Right cardiac atrium (tissue), 5 donors: ENCODE results near the gene SH3TC2. TPM values are rescaled to one million over a fixed set of nuclear protein-coding genes. Genes with fewer than 3 reads are reported as not detected.
A peak's percentile ranks its signal among the peaks of the same experiment; 100 is the strongest.

Experiments used
- ATAC-seq, 2 donors: fragments of 200-7000 bp; cut with Tn5 transposase; one replicate each; pipeline versions ENCODE4 v1.8.0 to v1.9.1; 2020; ENCODE audit warnings: moderate library complexity in 2 of 2, mild to moderate bottlenecking in 1 of 2
- DNase-seq, 3 donors: peaks; one replicate each; pipeline ENCODE4 v3.0.0-alpha.2; 2020
- H3K27ac ChIP-seq: one replicate; pipeline ENCODE4 v1.5.1; 2013; ENCODE audit warnings: mild to moderate bottlenecking, low read length, control low read depth, moderate library complexity
- H3K27me3 ChIP-seq: one replicate; pipeline ENCODE4 v1.6.1; 2013; ENCODE audit not compliant: control insufficient read depth, insufficient read depth
- H3K4me1 ChIP-seq: one replicate; pipeline ENCODE4 v1.6.1; 2013; ENCODE audit warnings: low read length; ENCODE audit not compliant: control insufficient read depth, insufficient read depth
- H3K4me3 ChIP-seq: one replicate; pipeline ENCODE4 v1.5.1; 2013; ENCODE audit warnings: low read length, control low read depth
- H3K9me3 ChIP-seq: one replicate; pipeline ENCODE4 v1.6.1; 2013; ENCODE audit warnings: low read length; ENCODE audit not compliant: control insufficient read depth
- whole genome bisulfite sequencing: extraction: QIAGEN DNeasy Blood & Tissue Kit; methylation state at CpG from one replicate; pipeline ENCODE4 v1.1.7; 2013; 5-methylcytosine and 5-hydroxymethylcytosine counted together
- intact Hi-C, 4 donors: fragments of 100-400 bp; cut with DNase I; formaldehyde crosslinking; loops; one replicate each; pipeline versions ENCODE4 v1.11.0 to v1.14.0; 2022 to 2023
- polyA plus RNA-seq: library from polyadenylated mRNA; stranded (reverse); fragments of 200-250 nt; gene quantifications from one replicate; pipeline ENCODE4 v1.2.3, GENCODE V29; 2013
- total RNA-seq, 4 donors: library from RNA; stranded (reverse); fragmentation: NEBNext Ultra II Directional; extraction: Animal tissue kit (Norgen Biotek cat#: 25700); gene quantifications; one replicate each; pipeline ENCODE4 v1.2.1, GENCODE V29; 2021
- donor health status: healthy with polysubstance abuse.
- donor health status: DM: no; HTN: yes; CAD: no.
- donor health status: DM: no; HTN: no; CAD: no.
- donor health status: DM: no; HTN: yes; CAD: no; lungs with severe emphysema.
- donor health status: DM: yes; HTN: yes; CAD: no.

Gene SH3TC2
- total and polyA plus RNA-seq, 5 donors: 4.9 to 17.9 (median 12.4) TPM

DNA sequence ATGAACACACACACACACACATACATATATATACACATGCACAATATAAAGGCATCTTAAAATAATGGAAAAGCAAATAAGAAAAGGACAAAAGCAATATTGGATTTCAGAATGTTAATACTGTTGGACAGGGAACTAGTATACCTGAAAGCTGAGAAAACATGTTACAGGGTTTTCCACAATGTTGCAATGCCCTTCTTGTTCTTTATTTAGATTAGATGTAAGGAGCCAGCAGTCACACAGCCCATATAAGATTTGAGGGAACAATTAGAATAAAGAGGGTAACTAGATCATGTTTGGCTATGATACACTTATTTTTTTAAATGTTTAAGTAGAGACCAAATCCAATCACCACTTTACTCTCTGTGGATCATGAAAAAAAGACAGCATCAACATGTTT lies 61.7 kb downstream of the SH3TC2 start:
- Histone ChIP-seq H3K4me1 (peaks cover 1% of the 10 kb centered on the region), H3K4me3 (no peak overlapping the region), H3K27ac (no peak overlapping the region), H3K27me3 (no peaks in the 10 kb centered on the region), H3K9me3 (no peaks in the 10 kb centered on the region)
- ATAC-seq: no peak
- intact Hi-C loops: loop anchor here in 1 of 4 donors (5.0 kb wide), 1 partner anchor 259 kb away; no protein-coding TSS in a partner anchor
- DNase-seq: no peak

DNA sequence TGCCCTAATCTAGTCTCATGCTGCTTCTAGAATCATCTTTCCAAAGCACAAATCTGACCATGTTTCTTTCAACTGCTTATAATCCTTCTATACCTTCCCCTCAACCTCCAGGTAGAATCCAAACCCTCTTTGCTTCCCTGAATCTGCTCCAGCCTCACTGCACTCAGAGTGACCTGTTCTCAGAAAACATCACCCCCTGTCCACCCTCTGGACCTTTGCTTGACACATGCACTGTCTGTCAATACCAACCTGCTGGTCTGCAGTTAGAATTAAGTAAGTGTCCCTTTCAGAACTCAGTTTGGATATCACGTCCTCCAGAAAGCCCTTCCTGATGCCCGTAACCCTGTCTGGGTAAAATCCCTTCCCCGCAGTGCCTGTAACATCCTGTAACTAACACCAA lies 63.1 kb downstream of the SH3TC2 start:
- Histone ChIP-seq H3K9me3 (no peaks in the 10 kb centered on the region), H3K4me3 (no peak overlapping the region), H3K4me1 (peaks cover 1% of the 10 kb centered on the region), H3K27me3 (no peaks in the 10 kb centered on the region), H3K27ac (peak overlapping the region; percentile 42)
- intact Hi-C loops: loop anchor here in 3 of 4 donors (2.0 to 5.0 kb wide), 3 partner anchors 257 to 262 kb away; no protein-coding TSS in a partner anchor
- 64% methylated on average over 3 of the region's 3 CpGs for WGBS
- DNase-seq (no peak), ATAC-seq (no peak)

GRCh38 chr5:148998174-148998797 lies 64.6 kb downstream of the SH3TC2 start:
- DNase-seq (no peak), ATAC-seq (peak; percentile 50 to 64)
- 65% methylated on average over 6 of the region's 6 CpGs for WGBS
- Histone ChIP-seq H3K27me3 (no peaks in the 10 kb centered on the region), H3K9me3 (no peaks in the 10 kb centered on the region), H3K4me1 (peaks cover 1% of the 10 kb centered on the region), H3K27ac (no peak overlapping the region), H3K4me3 (no peak overlapping the region)
- intact Hi-C loops: loop anchor here in 2 of 4 donors (2.0 to 5.0 kb wide), 2 partner anchors 257 to 261 kb away; no protein-coding TSS in a partner anchor

- no peak overlapping the region for H3K4me3 ChIP-seq
- 42% methylated on average over 3 of the region's 3 CpGs for WGBS
- peaks cover 1% of the 10 kb centered on the region for H3K4me1 ChIP-seq
- ATAC-seq (no peak), DNase-seq (no peak)
- intact Hi-C loops: loop anchor here in 1 of 4 donors (5.0 kb wide), 1 partner anchor 259 kb away; no protein-coding TSS in a partner anchor
- H3K27me3 ChIP-seq: no peaks in the 10 kb centered on the region
- no peaks in the 10 kb centered on the region for H3K9me3 ChIP-seq
- no peak overlapping the region for H3K27ac ChIP-seq
Measured at GRCh38 chr5:148996270-148996669, 66.6 kb downstream of the SH3TC2 start.

DNA sequence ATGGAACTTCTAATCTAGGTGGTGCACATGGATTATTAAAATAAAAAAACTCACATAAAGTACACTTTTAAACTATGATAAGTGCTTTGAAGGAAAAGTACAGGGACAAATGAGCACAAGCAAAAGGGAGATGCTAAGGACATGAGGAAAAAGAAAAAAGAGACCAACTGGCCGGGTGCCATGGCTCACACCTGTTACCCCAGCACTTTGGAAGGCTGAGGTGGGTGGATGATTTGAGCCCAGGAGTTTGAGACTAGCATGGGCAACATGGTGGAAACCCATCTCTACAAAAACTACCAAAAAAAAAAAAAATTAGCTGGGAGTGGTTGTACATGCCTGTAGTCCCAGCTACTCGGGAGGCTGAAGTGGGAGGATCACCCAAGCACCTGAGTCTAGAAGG lies 67.1 kb downstream of the SH3TC2 start:
- Histone ChIP-seq H3K27ac (no peak overlapping the region), H3K4me3 (no peak overlapping the region), H3K27me3 (no peaks in the 10 kb centered on the region), H3K9me3 (no peaks in the 10 kb centered on the region), H3K4me1 (peaks cover 1% of the 10 kb centered on the region)
- DNase-seq: no peak
- ATAC-seq: no peak
- WGBS: 82% methylated on average over 2 of the region's 2 CpGs
- intact Hi-C loops: loop anchor here in 1 of 4 donors (5.0 kb wide), 1 partner anchor 258 kb away; no protein-coding TSS in a partner anchor

- Histone ChIP-seq H3K9me3 (no peaks in the 10 kb centered on the region), H3K4me1 (peaks cover 2% of the 10 kb centered on the region), H3K27me3 (no peaks in the 10 kb centered on the region), H3K27ac (no peak overlapping the region), H3K4me3 (no peak overlapping the region)
- ATAC-seq (no peak), DNase-seq (no peak)
- intact Hi-C loops: no loop called here
- WGBS: 74% methylated on average over 4 of the region's 4 CpGs
Measured at GRCh38 chr5:148993283-148993936, 69.5 kb downstream of the SH3TC2 start.

DNA sequence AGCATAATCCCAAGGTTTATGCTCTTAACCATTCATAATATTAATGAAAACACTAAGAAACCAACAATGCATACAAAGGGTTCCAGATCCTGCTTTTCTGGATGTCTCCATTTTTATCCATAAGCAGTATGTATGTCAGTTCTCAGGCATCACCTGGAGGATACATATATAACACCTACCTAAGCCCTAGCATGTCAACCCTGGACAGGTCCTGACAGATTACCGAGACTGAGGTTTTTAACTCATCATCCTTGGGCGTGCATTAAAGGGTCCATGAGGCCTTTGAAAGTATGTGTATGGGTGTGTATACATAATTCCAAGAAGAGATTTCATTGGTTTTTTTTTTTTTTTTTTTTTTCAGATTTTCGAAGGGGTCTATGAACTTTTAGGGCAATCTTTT lies 70.6 kb downstream of the SH3TC2 start:
- H3K27me3 ChIP-seq: no peaks in the 10 kb centered on the region
- intact Hi-C loops: no loop called here
- no peak overlapping the region for H3K27ac ChIP-seq
- peaks cover 3% of the 10 kb centered on the region for H3K4me1 ChIP-seq
- no peak for DNase-seq
- no peaks in the 10 kb centered on the region for H3K9me3 ChIP-seq
- H3K4me3 ChIP-seq: no peak overlapping the region
- ATAC-seq: no peak
- WGBS: 93% methylated on average over 3 of the region's 3 CpGs

GRCh38 chr5:148991566-148991965 lies 71.3 kb downstream of the SH3TC2 start:
- H3K9me3 ChIP-seq: no peaks in the 10 kb centered on the region
- no peaks in the 10 kb centered on the region for H3K27me3 ChIP-seq
- DNase-seq (no peak), ATAC-seq (no peak)
- no peak overlapping the region for H3K27ac ChIP-seq
- H3K4me1 ChIP-seq: peaks cover 2% of the 10 kb centered on the region
- no peak overlapping the region for H3K4me3 ChIP-seq
- intact Hi-C loops: no loop called here

DNA sequence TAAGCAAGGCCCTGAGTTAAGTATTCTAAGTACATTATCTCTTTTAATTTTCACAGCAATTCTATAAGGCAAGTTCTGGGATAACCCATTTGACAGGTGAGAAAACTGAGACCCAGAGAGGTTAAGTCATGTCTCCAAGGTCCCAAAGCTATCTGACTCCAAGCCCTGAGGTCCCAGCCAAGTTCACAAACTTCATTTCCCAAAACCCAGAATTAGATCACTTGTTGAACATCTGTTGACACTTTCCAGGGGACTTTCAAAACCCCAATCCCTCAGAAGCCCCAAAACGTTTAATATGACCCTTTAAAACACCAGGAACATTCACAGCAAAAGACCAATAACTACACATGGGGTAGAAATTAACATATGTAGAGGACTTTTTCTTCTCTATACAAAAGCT lies 72.0 kb downstream of the SH3TC2 start:
- DNase-seq (no peak), ATAC-seq (no peak)
- 61% methylated on average over 1 of the region's 1 CpG for WGBS
- H3K4me3 ChIP-seq: no peak overlapping the region
- H3K27ac ChIP-seq: no peak overlapping the region
- intact Hi-C loops: no loop called here
- peaks cover 2% of the 10 kb centered on the region for H3K4me1 ChIP-seq
- no peaks in the 10 kb centered on the region for H3K9me3 ChIP-seq
- H3K27me3 ChIP-seq: no peaks in the 10 kb centered on the region

DNA sequence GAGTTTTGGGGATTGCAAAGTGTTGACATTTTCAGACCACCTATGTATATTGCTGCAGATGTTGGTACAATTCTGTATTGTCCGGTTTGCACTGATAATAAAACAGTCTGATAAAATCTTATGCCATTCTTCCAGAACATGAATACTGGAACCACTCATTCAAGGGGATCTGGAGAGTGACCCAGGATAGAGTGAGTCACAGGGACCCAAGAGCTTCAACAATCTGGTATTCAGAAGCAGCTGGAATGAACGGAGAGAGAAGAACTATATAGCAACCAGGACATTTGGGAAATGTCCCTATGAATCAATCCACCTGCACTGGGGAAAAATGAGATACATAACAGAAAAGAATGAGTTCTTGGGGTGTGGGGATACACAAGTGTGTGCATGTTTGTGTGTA lies 73.3 kb downstream of the SH3TC2 start:
- Histone ChIP-seq H3K27me3 (no peaks in the 10 kb centered on the region), H3K9me3 (no peaks in the 10 kb centered on the region), H3K27ac (no peak overlapping the region), H3K4me1 (peaks cover 2% of the 10 kb centered on the region), H3K4me3 (no peak overlapping the region)
- ATAC-seq (no peak), DNase-seq (no peak)
- WGBS: 80% methylated on average over 2 of the region's 2 CpGs
- intact Hi-C loops: no loop called here

DNA sequence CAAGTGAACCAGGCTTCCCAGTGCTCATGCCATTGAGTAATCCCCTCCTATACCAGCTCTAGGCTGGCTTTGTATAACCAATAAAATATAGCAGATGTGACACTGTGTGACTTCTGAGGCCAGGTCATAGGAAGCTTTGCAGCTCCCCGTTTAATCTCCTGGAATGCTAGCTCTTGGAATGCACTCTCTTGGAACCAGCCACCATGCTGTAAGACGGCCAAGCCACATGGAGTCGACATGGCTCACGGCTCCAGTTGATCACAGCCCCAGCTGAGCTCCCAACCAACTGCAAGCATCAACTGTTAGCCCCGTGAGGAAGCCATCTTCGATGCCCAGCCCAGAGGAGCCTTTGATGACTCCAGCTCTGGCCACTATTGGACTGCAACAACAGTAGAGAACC lies 74.5 kb downstream of the SH3TC2 start:
- Histone ChIP-seq H3K9me3 (no peaks in the 10 kb centered on the region), H3K27me3 (no peaks in the 10 kb centered on the region), H3K4me3 (no peak overlapping the region), H3K4me1 (peaks cover 2% of the 10 kb centered on the region), H3K27ac (no peak overlapping the region)
- WGBS: 69% methylated on average over 6 of the region's 6 CpGs
- peak in 1 of 2 donors; percentile 32 for ATAC-seq
- peak in 1 of 3 donors; percentile 65 for DNase-seq
- intact Hi-C loops: no loop called here
